Measurements from ENCODE around the gene MAPT. TPM values are rescaled to one million over a fixed set of nuclear protein-coding genes. Genes with fewer than 3 reads are reported as not detected.

Gene MAPT
- total RNA-seq, 4 donors from 2014 or later, result 70.3 to 120 (median 82.8) TPM

GRCh38 chr17:45976755-45977505 lies 82.6 kb downstream of the MAPT start:
- H3K36me3 ChIP-seq, result no peaks in the 10 kb centered on the region
- no peaks in the 10 kb centered on the region for H3K9me3 ChIP-seq
- H3K4me3 ChIP-seq, result no peak overlapping the region
- intact Hi-C loops (cut with DNase I; ENCODE audit: low total_unique reads), result no loop called here
- H3K27me3 ChIP-seq, result no peaks in the 10 kb centered on the region
- peaks cover 40 to 58% of the 10 kb centered on the region in 2 donors for H3K4me1 ChIP-seq
- in situ Hi-C loops (cut with MboI; ENCODE audit: low sequenced_read_pairs in 4 of 4), result no loop called here
- peak overlapping the region; percentile 48 to 78 (median 64) for H3K27ac ChIP-seq
- ATAC-seq (peak; percentile 76 to 77), DNase-seq (peak; percentile 40 to 82)
- no peak for TF ChIP-seq POLR2A (IDR thresholded peaks at IDR 0.05)

GRCh38 chr17:45977506-45977824 lies 83.1 kb downstream of the MAPT start:
- intact Hi-C loops (cut with DNase I; ENCODE audit: low total_unique reads) (no loop called here), in situ Hi-C loops (cut with MboI; ENCODE audit: low sequenced_read_pairs in 4 of 4) (no loop called here)
- Histone ChIP-seq H3K4me3 (no peak overlapping the region), H3K9me3 (no peaks in the 10 kb centered on the region), H3K4me1 (peaks cover 40 to 53% of the 10 kb centered on the region in 2 donors), H3K27ac (peak overlapping the region in 3 of 4 donors; percentile 58 to 78 (median 69)), H3K36me3 (no peaks in the 10 kb centered on the region), H3K27me3 (no peaks in the 10 kb centered on the region)
- ATAC-seq (no peak), DNase-seq (no peak)
- no peak for TF ChIP-seq CTCF (IDR thresholded peaks at IDR 0.05 in 4 of 5, conservative IDR thresholded peaks at IDR 0.05 in 1 of 5)
- TF ChIP-seq POLR2A (IDR thresholded peaks at IDR 0.05), result no peak

GRCh38 chr17:45977976-45978626 lies 83.7 kb downstream of the MAPT start:
- TF ChIP-seq CTCF (IDR thresholded peaks at IDR 0.05 in 4 of 5, conservative IDR thresholded peaks at IDR 0.05 in 1 of 5), result no peak
- H3K4me3 ChIP-seq, result no peak overlapping the region
- H3K9me3 ChIP-seq, result no peaks in the 10 kb centered on the region
- in situ Hi-C loops (cut with MboI; ENCODE audit: low sequenced_read_pairs in 4 of 4), result no loop called here
- intact Hi-C loops (cut with DNase I; ENCODE audit: low total_unique reads), result no loop called here
- ATAC-seq (no peak), DNase-seq (no peak)
- H3K36me3 ChIP-seq, result no peaks in the 10 kb centered on the region
- peaks cover 38 to 47% of the 10 kb centered on the region in 2 donors for H3K4me1 ChIP-seq
- peak overlapping the region in 1 of 4 donors; percentile 78 for H3K27ac ChIP-seq
- no peaks in the 10 kb centered on the region for H3K27me3 ChIP-seq

GRCh38 chr17:45979137-45979536 lies 84.8 kb downstream of the MAPT start:
- intact Hi-C loops (cut with DNase I; ENCODE audit: low total_unique reads), result no loop called here

More at GRCh38 chr17:45979137-45979536, 84.8 kb downstream of the MAPT start:
- no peaks in the 10 kb centered on the region for H3K36me3 ChIP-seq
- H3K27me3 ChIP-seq, result no peaks in the 10 kb centered on the region
- in situ Hi-C loops (cut with MboI; ENCODE audit: low sequenced_read_pairs in 4 of 4), result no loop called here
- no peak overlapping the region for H3K4me3 ChIP-seq
- no peak overlapping the region for H3K27ac ChIP-seq
- DNase-seq (no peak), ATAC-seq (no peak)
- H3K4me1 ChIP-seq, result peaks cover 28 to 36% of the 10 kb centered on the region in 2 donors
- no peaks in the 10 kb centered on the region for H3K9me3 ChIP-seq
- no peak for TF ChIP-seq CTCF (IDR thresholded peaks at IDR 0.05 in 4 of 5, conservative IDR thresholded peaks at IDR 0.05 in 1 of 5)
- TF ChIP-seq POLR2A (IDR thresholded peaks at IDR 0.05), result no peak
